Stomach (tissue), 4 donors: ENCODE results near the gene CDHR3.

Experiments
- POLR2AphosphoS5 ChIP-seq, 3 donors: sonication (generic); formaldehyde crosslinking; IDR thresholded peaks; one replicate each; pipeline ENCODE4 v1.6.1; 2016; ENCODE audit warnings: antibody characterized with exemption in 3 of 3
- TF ChIP-seq, protein P1 (sequence below), 7 experiments: fragments of 450-650 bp in 4 of 7; fragments of 200-600 bp in 3 of 7; sonication (generic) in 3 of 7; IDR thresholded peaks; one replicate each; pipeline ENCODE4 v1.5.1; 2016 to 2019; ENCODE audit warnings: antibody characterized with exemption in 7 of 7, control low read depth in 2 of 7, mild to moderate bottlenecking in 1 of 7

- TF ChIP-seq, protein P1, sequence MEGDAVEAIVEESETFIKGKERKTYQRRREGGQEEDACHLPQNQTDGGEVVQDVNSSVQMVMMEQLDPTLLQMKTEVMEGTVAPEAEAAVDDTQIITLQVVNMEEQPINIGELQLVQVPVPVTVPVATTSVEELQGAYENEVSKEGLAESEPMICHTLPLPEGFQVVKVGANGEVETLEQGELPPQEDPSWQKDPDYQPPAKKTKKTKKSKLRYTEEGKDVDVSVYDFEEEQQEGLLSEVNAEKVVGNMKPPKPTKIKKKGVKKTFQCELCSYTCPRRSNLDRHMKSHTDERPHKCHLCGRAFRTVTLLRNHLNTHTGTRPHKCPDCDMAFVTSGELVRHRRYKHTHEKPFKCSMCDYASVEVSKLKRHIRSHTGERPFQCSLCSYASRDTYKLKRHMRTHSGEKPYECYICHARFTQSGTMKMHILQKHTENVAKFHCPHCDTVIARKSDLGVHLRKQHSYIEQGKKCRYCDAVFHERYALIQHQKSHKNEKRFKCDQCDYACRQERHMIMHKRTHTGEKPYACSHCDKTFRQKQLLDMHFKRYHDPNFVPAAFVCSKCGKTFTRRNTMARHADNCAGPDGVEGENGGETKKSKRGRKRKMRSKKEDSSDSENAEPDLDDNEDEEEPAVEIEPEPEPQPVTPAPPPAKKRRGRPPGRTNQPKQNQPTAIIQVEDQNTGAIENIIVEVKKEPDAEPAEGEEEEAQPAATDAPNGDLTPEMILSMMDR (IDR thresholded peaks at IDR 0.05) = no peak
- TF ChIP-seq POLR2AphosphoS5 (IDR thresholded peaks at IDR 0.05) = no peak
Observed at GRCh38 chr7:106018566-106019469, 55.8 kb downstream of the CDHR3 start.
